ENCODE data around the gene MS4A1.

GRCh38 chr11:60512651-60513225 lies 57.1 kb downstream of the MS4A1 start:
- TF ChIP-seq POLR2AphosphoS5 (IDR thresholded peaks at IDR 0.05; ENCODE audit: low read depth, low read length) (no peak), CTCF (IDR thresholded peaks at IDR 0.05 in 2 of 3, conservative IDR thresholded peaks at IDR 0.05 in 1 of 3; ENCODE audit: borderline replicate concordance in 1 of 3, insufficient read depth in 1 of 3, low read depth in 2 of 3, low read length in 2 of 3) (no peak), EZH2phosphoT487 (IDR thresholded peaks at IDR 0.05; ENCODE audit: borderline replicate concordance) (no peak), EZH2 (IDR thresholded peaks at IDR 0.05) (no peak), ZNF274 (IDR thresholded peaks at IDR 0.05; ENCODE audit: low read depth, low read length) (no peak), POLR2A (IDR thresholded peaks at IDR 0.05; ENCODE audit: borderline replicate concordance, extremely low read depth, insufficient read depth, insufficient read length) (no peak), SRF (IDR thresholded peaks at IDR 0.05; ENCODE audit: low read depth) (no peak), RAD21 (IDR thresholded peaks at IDR 0.05; ENCODE audit: low read depth) (no peak), SIN3A (IDR thresholded peaks at IDR 0.05; ENCODE audit: low read depth) (no peak), YY1 (IDR thresholded peaks at IDR 0.05; ENCODE audit: extremely low read depth, insufficient replicate concordance, low read depth, low read length) (no peak), ELF1 (IDR thresholded peaks at IDR 0.05; ENCODE audit: borderline replicate concordance, low read depth) (no peak), EGR1 (IDR thresholded peaks at IDR 0.05; ENCODE audit: low read depth) (no peak)
- TF ChIP-seq, protein P1, sequence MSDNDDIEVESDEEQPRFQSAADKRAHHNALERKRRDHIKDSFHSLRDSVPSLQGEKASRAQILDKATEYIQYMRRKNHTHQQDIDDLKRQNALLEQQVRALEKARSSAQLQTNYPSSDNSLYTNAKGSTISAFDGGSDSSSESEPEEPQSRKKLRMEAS (IDR thresholded peaks at IDR 0.05), result no peak

All from HCT116 (cell line).